ENCODE results near the gene ITGA11. TPM values are rescaled to one million over a fixed set of nuclear protein-coding genes. Genes with fewer than 3 reads are reported as not detected.
A peak's percentile ranks its signal among the peaks of the same experiment; 100 is the strongest.

ITGA11 gene
- total RNA-seq, 1 donor from 2014 or later = 0.53 TPM

DNA sequence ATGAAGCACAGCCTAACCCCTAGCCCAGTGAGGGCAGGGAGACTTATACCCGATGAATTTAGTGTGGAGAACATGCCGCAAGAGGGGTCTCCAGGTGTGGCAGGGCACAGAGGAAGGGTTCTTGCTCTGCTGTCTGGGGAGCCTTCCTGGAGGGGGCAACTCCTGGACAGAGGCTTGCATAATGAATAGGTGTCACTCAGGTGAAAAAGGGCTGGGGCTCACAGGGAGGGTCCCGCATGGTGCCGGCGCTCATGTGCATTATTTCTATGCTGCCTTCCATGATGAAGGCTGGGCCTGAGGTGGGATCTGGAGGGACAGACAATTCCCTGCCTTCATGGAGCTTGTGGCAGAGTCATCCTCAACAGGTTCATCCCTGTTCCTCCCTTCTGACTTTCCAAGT, 51.5 kb downstream of the ITGA11 start:
- FAIRE-seq (no peak), DNase-seq (ENCODE audit: low read depth) (no peak)
- Histone ChIP-seq H3K36me3 (ENCODE audit: control insufficient read depth, insufficient read depth, low read length) (no peaks in the 10 kb centered on the region), H3K4me3 (ENCODE audit: low read depth, low read length) (no peak overlapping the region), H3K27me3 (ENCODE audit: control insufficient read depth, insufficient read depth, low read length) (peaks cover 2% of the 10 kb centered on the region)
- TF ChIP-seq, protein P1, sequence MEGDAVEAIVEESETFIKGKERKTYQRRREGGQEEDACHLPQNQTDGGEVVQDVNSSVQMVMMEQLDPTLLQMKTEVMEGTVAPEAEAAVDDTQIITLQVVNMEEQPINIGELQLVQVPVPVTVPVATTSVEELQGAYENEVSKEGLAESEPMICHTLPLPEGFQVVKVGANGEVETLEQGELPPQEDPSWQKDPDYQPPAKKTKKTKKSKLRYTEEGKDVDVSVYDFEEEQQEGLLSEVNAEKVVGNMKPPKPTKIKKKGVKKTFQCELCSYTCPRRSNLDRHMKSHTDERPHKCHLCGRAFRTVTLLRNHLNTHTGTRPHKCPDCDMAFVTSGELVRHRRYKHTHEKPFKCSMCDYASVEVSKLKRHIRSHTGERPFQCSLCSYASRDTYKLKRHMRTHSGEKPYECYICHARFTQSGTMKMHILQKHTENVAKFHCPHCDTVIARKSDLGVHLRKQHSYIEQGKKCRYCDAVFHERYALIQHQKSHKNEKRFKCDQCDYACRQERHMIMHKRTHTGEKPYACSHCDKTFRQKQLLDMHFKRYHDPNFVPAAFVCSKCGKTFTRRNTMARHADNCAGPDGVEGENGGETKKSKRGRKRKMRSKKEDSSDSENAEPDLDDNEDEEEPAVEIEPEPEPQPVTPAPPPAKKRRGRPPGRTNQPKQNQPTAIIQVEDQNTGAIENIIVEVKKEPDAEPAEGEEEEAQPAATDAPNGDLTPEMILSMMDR (IDR thresholded peaks at IDR 0.05; ENCODE audit: insufficient read depth, low read length, severe bottlenecking) = no peak

DNA sequence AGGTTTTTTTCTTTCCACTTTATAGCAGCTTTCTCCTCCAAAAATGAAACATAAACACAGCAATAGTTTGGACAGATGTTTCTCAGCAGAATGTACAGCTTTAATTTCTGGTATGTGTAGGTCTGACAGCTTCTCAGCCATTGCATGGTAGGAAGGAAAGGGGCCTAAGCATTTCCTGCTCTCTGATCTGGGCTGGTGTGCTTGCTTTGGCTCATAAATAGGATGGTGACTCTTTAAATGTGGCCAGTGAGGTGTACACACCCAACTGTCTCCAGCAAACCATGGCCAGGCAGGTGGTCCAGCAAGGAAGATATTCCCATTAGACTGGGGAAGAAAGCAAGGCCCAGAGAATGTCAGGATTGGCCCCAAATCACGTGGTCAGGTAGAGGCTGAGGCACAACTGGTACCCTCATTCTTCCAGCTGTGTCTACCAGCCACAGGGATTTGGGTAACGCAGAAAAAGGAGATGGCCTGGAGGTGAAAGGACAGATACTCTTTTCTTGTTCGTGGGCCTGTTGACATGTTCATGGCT, 52.1 kb downstream of the ITGA11 start:
- peaks cover 2% of the 10 kb centered on the region for H3K27me3 ChIP-seq (ENCODE audit: control insufficient read depth, insufficient read depth, low read length)
- TF ChIP-seq, protein P1 (IDR thresholded peaks at IDR 0.05; ENCODE audit: insufficient read depth, low read length, severe bottlenecking) = no peak
- DNase-seq (ENCODE audit: low read depth) = no peak
- no peak overlapping the region for H3K4me3 ChIP-seq (ENCODE audit: low read depth, low read length)
- FAIRE-seq = peak; percentile 64
- H3K36me3 ChIP-seq (ENCODE audit: control insufficient read depth, insufficient read depth, low read length) = no peaks in the 10 kb centered on the region

DNA sequence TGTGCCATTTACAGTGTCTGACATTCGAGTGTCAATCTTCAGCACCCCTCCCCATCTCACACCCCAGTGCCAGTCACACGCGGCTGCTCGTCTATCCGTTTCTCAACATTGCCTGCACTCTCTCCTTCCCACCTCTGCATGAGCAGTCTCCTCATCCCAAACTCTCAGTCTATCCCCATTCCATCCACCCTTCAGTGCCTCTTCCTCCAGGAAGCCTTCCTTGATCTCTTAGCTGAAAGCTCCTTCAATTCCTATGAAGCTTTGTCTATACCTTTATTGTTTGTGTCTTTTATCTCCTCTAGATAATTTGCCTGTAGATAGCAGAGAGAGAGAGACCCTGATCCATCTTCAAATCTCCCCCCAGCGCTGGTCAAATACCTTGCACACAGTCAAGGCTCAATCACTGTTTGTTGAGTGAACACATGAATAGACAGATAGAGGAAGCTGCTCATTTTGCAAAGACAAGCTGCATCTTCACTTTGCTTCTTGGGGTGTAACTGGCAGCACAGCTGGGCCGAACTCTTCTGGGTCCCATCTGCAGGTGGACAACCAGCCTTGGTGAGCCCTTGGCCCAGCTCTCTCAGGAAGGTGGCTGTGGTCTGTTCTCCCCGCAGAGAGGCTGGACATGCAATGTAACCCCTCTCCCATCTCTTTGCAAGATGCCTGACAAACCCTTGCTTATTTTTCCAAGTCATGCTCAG, 52.8 kb downstream of the ITGA11 start:
- H3K36me3 ChIP-seq (ENCODE audit: control insufficient read depth, insufficient read depth, low read length) = no peaks in the 10 kb centered on the region
- DNase-seq (ENCODE audit: low read depth) (no peak), FAIRE-seq (no peak)
- H3K4me3 ChIP-seq (ENCODE audit: low read depth, low read length) = no peak overlapping the region
- TF ChIP-seq, protein P1 (IDR thresholded peaks at IDR 0.05; ENCODE audit: insufficient read depth, low read length, severe bottlenecking) = no peak
- peaks cover 2% of the 10 kb centered on the region for H3K27me3 ChIP-seq (ENCODE audit: control insufficient read depth, insufficient read depth, low read length)

DNA sequence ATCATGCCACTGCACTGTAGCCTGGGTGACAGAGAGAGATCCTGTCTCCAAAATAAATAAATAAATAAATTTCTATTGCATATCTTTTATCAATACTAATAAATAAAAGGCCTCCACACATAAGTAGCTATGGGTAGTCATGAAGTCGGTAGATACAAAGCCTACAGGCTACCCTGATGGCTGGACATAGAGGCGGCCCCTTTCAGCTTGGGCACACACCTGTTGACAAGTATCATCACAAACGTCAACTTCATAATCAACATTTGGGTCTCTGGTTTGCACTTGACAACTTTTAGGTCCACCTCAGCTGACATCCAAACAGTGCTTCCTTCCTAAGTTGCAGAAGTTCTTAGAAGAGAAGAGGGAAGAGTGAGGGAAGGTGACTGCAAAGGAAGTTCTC, 53.4 kb downstream of the ITGA11 start:
- DNase-seq (ENCODE audit: low read depth) (no peak), FAIRE-seq (peak; percentile 62)
- Histone ChIP-seq H3K4me3 (ENCODE audit: low read depth, low read length) (no peak overlapping the region), H3K36me3 (ENCODE audit: control insufficient read depth, insufficient read depth, low read length) (no peaks in the 10 kb centered on the region), H3K27me3 (ENCODE audit: control insufficient read depth, insufficient read depth, low read length) (peaks cover 2% of the 10 kb centered on the region)
- TF ChIP-seq, protein P1 (IDR thresholded peaks at IDR 0.05; ENCODE audit: insufficient read depth, low read length, severe bottlenecking) = no peak

DNA sequence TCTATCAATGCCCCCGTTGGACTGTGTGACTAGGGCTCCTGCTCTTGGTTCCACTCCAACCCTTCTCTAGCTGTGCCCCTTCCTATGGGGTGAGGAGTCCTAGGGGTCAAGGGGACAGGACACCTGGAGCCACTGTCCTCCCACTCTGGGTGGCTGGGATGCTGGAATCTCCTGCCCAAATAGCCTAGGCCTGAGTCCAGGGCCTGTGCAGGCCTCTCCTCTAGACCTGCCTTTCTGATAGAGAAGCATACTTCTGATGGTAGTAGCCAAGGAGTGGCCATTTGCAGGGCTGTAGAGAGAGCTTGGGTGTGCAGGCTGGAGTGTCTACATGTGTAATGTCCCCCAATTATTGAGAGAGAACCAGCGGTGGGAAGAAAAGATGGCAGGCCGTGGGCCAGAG, 54.2 kb downstream of the ITGA11 start:
- no peak overlapping the region for H3K4me3 ChIP-seq (ENCODE audit: low read depth, low read length)
- no peak for FAIRE-seq
- DNase-seq (ENCODE audit: low read depth) = no peak
- TF ChIP-seq, protein P1 (IDR thresholded peaks at IDR 0.05; ENCODE audit: insufficient read depth, low read length, severe bottlenecking) = no peak
- H3K36me3 ChIP-seq (ENCODE audit: control insufficient read depth, insufficient read depth, low read length) = no peaks in the 10 kb centered on the region
- H3K27me3 ChIP-seq (ENCODE audit: control insufficient read depth, insufficient read depth, low read length) = peaks cover 2% of the 10 kb centered on the region
